GM19397 (cell line): ENCODE data around the gene AFG1L.
A peak's percentile ranks its signal among the peaks of the same experiment; 100 is the strongest.
"Not testable (repeated sequence)": the region's sequence is repeated elsewhere in the genome, so short reads cannot be mapped to it uniquely, and the experiment has no call there.

Experiments
- ATAC-seq: cut with Tn5 transposase; IDR thresholded peaks from one replicate; pipeline ENCODE4 v1.9.1; 2021; ENCODE audit warnings: mild to moderate bottlenecking, moderate library complexity; ENCODE audit not compliant: unreplicated experiment

AFG1L gene

GRCh38 chr6:108294727-108295625 is at the start of gene AFG1L:
Gene AFG1L (plus strand): TSS chr6:108295054. CDS start chr6:108295080, 26 bp downstream.
- peak; percentile 91 for ATAC-seq

GRCh38 chr6:108245095-108245494 is 49.8 kb upstream of the AFG1L start:
- not testable (repeated sequence) for ATAC-seq

GRCh38 chr6:108247965-108248536 is 46.8 kb upstream of the AFG1L start:
- ATAC-seq, result no peak

GRCh38 chr6:108250240-108250866 is 44.5 kb upstream of the AFG1L start:
- no peak for ATAC-seq

GRCh38 chr6:108251252-108251651 is 43.6 kb upstream of the AFG1L start:
- no peak for ATAC-seq

- no peak for ATAC-seq
These were observed 42.8 kb upstream of the AFG1L start for GRCh38 chr6:108252055-108252454.

GRCh38 chr6:108253241-108253640 is 41.6 kb upstream of the AFG1L start:
- no peak for ATAC-seq

GRCh38 chr6:108254433-108255410 is 40.1 kb upstream of the AFG1L start:
- ATAC-seq, result no peak

GRCh38 chr6:108260126-108260808 is 34.6 kb upstream of the AFG1L start:
- ATAC-seq, result peak; percentile 2

GRCh38 chr6:108260809-108261569 is 33.9 kb upstream of the AFG1L start, which contains the start of gene SNX3:
Gene SNX3 (minus strand): TSS chr6:108261040. CDS start chr6:108260921, 119 bp downstream.
- ATAC-seq, result peak; percentile 89

- no peak for ATAC-seq
These were observed 31.5 kb upstream of the AFG1L start for GRCh38 chr6:108263371-108263770.

GRCh38 chr6:108268845-108269244 is 26.0 kb upstream of the AFG1L start:
- ATAC-seq, result no peak

- ATAC-seq, result not testable (repeated sequence)
These were observed 24.9 kb upstream of the AFG1L start for GRCh38 chr6:108269955-108270354.

- no peak for ATAC-seq
These were observed 20.3 kb upstream of the AFG1L start for GRCh38 chr6:108274546-108274945.

GRCh38 chr6:108275976-108276375 is 18.9 kb upstream of the AFG1L start:
- no peak for ATAC-seq

GRCh38 chr6:108277295-108277694 is 17.6 kb upstream of the AFG1L start:
- ATAC-seq, result no peak

- no peak for ATAC-seq
These were observed 17.0 kb upstream of the AFG1L start for GRCh38 chr6:108277831-108278230.

- ATAC-seq, result no peak
These were observed 9.5 kb upstream of the AFG1L start for GRCh38 chr6:108285381-108285780.

- no peak for ATAC-seq
These were observed 8.5 kb upstream of the AFG1L start for GRCh38 chr6:108286366-108286765.
